Ammon's horn (tissue), 1 donor: ENCODE measurements around the gene ENGASE.

Experiments
- DNase-seq: peaks from one replicate; pipeline ENCODE4 v3.0.0-alpha.2; 2016; ENCODE audit warnings: low spot score

The ENGASE gene

DNA sequence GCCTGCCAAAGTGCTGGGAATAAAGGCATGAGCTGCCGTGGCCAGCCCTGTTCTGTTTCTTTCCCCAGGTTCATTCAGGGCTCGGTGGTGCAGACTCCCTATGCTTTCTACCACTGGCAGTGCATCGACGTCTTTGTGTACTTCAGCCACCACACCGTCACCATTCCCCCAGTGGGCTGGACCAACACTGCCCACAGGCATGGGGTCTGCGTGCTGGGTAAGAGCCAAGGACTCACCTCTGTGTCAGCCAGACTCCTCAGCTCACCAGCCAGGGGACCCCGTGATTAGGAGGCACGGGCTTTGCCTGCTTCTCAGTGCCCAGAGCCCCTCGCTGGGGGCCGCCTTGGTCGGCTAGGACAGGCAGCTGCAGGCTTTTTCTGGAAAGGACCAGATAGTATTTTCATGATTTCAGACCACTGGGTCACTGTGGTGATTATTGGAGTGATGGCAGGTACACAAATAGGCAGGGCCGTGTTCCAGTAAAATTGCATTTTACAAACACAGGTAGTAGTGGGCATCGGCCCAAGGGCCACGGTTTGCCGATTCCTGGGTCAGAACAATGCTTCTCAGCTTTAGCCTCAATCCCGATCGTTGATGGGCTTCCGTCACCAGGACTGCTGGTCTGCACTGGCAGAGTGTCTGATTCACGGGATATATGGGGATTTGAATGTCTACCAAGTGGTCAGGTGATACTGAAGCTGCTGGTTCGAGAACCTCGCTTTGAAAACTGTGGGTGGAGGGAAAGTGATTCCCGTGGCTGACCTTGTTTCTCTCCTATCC lies 5.0 kb downstream of the ENGASE start:
- no peak for DNase-seq

DNA sequence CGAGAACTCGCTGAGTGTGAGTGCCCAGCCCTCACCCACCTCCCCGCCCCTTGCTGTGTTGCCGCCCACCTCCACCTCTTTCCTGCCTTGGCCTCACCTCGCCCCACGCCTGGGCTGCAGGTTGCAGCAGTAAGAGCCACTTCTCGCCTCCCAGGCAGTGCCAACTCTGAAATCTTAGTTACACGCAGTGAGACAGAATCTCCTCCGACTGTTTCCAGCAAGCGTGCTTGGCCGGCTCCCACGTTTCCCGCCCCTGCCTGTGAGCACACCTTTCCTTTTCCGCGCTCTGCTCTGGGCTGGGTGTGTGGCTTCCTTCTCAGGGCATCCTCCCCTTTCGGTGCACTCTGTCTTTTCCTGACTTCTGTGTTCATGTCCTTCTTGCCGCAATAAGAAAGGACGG lies 5.7 kb downstream of the ENGASE start:
- no peak for DNase-seq

DNA sequence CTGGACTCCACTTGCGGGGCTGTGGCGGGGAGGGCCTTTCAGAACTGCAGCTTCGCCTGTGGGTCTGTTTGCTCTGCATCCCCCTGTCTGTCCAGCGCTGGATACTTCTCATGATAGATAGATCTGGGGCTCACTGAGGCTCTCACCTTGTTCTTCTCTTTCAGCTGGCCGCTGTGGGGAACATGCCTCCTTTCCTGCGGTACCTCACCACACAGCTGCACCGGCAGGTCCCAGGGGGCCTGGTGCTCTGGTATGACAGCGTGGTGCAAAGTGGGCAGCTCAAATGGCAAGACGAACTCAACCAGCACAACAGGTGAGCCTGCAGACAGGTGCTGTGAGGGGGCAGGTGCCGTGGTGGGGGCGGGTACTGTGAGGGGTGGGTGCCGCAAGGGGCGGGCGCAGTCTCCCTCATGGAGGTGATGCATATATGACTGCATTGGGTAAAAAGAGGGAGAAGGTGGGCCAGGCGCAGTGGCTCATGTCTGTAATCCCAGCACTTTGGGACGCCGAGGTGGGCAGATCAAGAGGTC lies 6.2 kb downstream of the ENGASE start:
- no peak for DNase-seq

DNA sequence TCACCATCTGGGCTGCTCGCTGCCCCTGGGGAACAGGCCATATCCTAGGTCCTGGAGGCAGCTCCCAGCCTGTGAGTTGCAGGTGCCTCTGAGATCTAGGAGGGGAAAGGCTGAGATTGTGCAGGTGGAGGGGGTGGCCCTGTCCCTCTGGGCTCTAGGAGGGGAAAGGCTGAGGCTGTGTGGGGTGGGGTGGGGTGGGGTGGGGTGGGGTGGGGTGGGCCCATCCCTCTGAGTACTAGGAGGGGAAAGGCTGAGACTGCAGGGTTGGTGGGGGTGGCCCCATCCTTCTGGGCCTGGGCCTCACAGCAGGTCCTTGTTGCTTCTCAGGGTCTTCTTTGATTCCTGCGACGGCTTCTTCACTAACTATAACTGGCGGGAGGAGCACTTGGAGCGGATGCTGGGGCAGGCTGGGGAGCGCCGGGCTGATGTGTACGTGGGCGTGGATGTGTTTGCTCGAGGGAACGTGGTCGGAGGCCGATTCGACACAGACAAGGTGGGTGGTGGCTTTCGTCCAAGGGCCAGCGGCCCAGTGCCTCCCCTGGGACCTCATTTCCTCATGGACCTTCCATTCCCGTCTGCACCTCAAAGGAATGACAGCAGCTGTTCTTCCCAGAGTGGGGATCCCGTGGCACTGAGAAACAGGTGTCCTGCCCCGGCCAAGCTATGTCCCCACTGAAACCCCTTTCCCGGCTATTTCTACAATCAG lies 7.1 kb downstream of the ENGASE start:
- no peak for DNase-seq

DNA sequence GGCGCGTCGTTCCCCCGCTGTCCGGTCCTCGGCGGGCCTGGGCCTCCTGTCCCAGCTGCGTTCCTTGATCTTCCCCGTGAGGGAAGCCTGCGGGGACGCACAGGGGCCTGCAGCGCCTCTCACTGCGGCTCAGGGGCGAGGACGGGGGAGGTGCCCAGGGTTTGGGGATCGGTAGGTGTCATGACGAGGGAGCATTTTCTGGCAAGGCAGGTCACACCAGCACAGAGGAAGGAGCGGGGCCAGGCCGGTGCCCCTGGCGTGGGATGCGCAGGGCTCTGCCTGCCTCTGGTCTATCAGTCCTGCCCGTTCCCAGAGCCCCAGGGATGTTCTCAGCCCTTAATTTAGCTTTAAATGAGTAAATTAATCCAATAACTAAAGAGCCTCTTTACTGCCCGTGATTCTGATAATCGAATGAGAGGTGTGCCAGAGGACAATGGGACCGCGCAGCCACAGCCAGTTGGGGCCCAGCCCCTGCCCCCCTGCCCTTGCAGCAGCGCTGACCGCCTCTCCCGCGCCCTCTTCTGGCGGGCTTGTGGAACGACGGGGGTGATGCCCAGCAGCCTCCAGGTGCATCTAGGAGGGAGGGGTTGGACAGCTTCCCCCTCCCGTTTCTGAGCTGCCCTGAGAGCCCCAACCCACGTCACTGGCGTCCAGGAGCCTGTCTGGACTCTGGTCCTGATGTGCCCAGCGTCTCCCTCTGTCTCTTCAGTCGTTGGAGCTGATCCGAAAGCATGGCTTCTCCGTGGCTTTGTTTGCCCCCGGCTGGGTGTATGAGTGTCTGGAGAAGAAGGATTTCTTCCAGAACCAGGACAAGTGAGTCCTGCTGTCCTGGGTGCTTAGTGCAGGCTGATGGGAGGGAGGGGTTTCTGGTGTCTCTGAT lies 7.9 kb downstream of the ENGASE start:
- peak; percentile 35 for DNase-seq

DNA sequence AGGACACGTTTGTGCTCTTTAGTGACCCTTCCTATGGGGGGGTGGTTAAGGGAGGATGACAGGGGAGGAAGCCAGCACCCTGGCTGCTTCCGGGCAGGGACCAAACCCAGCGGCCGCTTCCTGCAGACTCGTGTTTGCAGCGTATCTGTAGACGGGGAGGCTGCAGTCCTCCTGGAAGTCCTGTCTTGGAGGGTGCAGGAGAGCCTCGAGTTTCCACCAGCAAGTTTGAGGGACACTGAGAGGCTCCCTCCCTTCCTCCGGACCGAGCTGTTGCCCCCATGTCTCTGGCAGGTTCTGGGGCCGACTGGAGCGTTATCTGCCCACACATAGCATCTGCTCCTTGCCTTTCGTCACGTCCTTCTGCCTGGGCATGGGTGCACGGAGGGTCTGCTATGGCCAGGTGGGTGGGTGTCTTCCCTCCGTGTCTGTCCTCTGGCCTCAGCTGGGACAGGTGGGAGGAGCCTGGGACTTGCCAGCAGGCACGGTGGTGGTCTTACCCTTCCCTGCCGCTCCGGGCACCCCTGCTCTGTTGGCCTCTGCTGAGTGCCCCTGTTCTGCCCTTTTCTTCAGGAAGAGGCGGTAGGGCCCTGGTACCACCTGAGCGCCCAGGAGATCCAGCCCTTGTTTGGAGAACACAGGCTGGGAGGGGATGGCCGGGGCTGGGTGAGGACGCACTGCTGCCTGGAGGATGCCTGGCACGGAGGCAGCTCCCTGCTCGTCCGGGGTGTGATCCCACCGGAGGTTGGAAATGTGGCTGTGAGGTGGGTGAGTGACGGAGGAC lies 8.8 kb downstream of the ENGASE start:
- DNase-seq: no peak

DNA sequence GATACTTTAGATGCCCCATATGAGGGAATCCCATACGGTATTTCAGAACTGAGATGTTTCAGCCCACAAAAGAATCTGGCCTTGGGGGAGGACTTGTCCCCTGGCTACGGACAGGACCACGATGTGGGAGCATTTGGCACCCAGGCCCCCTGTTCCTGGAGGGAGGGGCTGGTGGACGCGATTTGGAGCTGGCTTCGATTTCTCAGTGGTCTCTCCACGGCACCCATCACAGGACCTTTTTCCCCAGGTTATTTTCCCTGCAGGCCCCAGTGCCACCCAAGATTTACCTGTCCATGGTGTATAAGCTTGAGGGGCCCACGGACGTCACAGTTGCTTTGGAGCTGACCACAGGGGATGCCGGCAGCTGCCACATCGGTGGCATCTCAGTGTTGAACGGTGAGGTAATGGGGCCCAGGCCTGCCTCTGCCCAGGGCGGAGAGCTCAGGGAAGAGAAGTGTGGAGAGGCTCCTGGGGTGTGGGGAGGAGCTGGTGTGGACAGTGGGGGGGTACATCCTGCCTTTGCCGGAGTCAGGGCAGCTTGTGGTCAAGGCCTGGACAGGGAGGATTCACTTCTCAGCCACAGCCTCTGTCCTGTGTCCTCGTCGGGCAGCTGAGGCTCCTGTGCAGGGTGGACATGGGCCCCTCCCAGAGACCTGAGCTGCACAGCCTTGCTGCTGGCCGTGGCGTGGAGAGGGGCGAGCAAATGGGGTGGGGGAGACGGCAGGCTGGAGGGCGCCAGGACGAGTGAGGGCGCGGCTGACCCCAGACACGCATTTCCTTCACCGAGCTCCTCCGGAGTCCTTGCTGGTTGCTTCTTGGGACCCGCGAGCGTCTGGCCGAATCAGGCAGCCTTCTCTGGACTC lies 9.9 kb downstream of the ENGASE start:
- DNase-seq: no peak

DNA sequence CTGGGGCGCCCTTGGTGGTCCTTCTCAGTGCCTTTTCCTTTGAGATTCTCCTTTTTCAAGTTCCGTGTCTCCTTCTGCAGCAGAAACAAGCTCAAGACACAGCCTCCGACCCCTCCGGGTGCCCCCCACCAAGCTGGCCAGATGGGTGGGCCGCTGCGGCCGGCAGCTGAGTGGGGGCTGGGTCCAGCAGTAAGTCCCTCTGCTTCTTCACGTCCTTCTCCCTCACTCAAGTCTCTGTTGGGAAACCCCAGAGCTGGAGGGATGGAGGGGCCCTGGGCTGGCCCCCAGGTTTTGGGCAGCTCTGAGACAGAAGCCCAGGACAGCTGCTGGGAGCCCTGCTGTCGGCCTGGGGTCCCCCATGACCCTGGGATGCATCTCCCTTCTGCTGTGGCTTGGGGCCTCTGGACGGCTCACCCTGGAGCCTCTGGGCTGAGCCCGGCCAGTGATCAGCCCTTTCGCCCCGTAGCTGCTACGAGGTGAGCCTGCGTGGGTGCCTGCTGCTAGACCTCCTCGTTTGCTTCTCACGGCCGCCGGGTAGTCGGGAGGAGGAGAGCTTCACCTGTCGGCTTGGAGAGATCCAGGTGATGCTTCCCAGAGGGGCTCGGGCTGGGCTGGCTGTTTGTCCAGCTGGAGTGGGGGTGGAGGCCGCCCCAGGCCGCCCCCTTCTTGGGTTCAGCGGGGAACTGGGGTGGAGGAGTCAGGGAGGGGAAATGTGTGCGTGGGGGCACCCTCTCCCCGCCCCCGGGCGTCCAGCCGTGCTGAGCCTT lies 10.7 kb downstream of the ENGASE start:
- DNase-seq: no peak

DNA sequence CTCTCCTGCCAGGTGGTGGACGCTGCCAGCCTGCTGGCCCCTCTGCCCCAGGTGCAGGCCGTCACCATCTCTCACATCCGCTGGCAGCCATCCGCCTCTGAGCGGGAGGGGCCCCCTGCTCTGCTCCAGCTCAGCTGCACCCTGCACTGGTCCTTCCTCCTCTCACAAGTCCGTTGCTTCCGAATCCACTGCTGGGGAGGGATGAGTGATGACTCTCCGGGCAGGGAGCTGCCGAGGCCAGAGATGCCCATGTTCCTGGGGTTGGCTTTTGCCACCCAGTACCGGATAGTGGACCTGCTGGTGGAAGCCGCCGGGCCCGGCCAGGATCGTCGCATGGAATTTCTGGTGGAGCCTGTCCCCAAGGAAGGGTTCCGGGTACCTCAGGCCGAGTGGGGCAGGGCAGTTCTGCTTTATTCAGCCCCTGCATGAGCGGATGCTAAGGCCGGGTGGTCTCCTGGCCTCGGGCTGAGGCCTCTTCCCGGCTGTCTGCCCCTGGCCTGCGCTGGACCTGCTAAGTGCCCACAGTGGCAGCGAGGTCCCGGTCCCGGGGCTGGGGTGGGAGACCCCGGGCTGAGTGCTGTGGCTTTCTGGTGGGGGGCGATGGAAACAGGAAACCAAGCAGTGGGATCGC lies 11.4 kb downstream of the ENGASE start:
- no peak for DNase-seq

DNA sequence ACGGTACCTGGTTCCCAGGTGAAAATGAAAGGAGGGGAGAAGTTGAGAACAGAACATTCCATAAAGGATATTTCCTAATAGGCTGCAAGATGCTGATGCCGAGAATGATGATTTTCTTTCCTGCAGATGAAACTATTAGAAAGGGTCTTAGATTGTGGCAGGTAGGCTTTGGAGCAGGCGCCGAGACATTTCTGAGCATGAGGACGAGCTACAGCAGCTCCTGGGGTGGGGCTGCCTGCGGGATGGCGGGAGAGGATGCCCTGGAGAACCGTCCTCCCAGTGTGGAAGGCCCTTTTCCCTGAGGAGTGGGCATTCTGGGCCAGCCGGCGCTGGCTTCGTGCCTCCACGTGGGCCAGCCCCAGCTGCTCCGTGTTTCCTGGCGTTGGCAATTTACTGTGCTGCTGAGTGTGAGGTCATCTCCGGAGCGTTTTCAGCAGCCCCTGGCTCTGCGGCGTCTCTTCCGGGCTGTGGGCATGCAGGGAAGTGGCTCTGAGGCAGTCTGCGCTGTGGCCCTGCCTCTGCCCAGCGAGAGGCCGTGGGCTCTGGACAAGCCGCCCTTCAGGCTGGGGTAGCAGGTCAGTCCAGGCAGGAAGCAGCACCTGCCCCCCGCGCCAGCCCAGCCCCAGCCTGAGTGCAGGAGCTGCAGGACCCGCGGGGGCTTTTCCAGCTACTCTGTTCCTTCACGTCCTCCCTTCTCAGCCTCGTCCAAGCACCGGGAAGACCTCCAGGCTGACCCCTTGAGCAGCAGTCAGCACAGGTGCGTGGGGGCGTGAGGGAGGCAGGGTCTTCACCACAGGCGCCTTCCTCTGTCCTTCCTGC lies 12.2 kb downstream of the ENGASE start:
- DNase-seq: no peak

DNA sequence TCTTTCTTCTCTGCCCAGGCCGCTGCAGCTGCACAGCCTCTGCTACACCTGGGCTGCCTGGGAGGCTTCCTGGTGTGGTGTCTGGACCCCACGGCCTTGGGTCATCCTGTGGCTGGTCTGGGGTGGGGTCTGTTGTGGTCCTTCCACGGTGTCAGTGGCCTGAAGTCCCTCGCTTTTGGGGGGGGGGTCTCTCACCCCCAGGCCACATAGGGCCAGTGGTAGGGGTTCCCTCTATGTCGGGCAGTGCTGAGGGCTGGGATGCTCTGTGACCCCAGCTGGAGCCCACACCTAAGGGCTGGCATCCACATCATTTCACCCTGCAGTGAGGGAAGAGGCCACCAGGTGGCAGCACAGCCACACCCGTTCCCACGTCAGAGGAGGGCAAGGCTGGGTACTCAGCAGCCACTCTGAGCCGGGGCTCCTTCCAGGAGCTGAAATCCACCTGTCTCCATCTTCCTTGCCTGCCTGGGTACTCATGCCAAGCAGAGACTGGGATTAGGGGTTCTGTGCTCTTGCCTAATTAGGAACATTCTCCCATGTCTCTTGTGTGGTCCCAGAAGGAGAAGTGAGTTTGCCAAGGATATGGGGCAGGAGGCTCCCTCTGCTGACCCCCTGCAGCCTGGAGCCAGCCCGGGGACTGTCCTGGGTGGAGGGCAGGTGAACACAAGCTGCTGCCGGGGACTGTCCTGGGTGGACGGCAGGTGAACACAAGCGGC lies 13.0 kb downstream of the ENGASE start:
- peak; percentile 75 for DNase-seq

DNA sequence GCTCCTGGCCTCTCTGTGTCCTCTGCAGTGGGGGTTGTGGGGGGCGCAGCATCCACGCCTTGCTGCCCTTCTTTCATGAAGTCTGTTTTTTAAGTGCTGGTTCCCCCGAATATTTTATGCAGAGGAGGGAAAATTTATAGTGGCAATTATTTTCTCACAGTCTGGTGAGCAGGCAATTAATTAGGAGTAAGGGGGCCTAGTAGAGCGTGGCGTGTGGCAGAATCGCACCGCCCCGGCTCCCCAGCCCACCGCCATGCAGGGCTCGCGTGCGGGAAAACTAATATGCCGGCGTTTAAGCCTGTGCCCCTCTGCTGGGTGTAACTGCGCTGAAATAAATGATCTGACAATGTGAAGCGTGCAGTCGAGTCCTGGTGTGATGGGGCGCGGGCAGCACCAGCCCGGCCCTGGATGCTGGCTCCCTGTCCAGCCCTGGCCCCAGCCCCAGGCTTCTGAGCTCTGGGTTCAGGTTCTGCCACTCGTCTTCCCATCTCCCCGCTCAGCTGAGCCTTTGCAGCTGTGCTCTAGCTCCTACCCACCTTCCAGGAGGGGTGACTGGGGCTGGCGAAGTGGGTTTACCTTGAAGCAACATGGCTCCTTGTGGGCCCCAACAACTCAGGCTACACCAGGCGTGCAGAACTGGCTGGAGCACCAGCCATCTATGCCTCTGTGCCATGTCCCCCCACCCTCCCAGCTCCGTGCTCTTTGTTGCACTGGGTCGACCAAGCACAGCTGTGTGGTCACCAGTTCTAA lies 13.8 kb downstream of the ENGASE start:
- DNase-seq: no peak

DNA sequence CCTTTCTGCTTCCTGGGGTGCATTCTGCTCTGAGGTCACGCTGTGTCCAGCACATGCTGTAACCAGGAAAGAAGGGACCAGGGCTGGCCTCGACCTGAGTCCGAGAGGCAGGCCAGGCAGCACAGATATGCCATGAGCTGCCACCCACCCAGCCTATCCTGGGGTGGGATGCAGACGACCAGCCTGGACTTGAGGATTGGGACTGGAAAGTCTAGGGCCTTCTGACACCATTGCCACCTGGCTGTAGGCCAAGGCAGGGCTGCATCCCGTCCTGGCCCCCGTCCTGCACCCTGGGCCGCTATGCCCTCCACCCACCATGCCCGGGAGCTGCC lies 14.3 kb downstream of the ENGASE start:
- DNase-seq: no peak

DNA sequence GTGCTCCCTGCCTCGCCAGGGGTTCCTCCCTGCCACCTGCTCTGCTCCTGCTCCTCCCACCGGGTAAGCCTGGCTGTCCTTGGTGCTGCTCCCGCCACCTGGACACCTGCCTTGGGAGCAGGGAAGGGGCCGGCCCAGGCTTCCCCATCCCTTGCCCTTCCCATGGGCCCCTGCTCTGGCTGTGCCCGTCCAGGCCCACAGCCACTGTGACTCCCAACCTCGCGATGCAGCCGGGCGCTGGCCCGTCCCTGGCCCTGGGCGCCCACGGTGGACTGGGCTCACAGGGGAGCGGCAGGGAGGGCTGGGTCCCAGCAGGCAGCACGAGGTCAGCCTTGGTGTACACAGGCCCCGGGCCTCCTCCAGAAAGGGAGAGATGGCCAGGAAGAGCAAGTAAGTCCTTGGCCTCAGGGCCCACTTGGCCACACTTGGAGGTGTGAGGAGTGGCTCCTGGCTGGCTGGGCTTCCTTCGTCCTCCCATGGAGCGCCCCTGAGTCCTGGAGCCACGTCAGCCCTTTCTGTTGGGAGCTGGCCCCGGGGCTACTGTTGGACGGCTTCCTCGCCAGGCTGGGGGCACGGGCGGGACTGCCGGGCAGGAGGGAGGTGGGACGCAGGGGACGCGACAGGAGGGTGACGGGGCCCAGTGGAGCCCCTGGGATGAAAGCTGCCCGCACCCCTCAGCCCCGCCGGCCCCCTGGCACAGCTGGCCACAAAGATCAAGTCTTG lies 15.3 kb downstream of the ENGASE start:
- no peak for DNase-seq

DNA sequence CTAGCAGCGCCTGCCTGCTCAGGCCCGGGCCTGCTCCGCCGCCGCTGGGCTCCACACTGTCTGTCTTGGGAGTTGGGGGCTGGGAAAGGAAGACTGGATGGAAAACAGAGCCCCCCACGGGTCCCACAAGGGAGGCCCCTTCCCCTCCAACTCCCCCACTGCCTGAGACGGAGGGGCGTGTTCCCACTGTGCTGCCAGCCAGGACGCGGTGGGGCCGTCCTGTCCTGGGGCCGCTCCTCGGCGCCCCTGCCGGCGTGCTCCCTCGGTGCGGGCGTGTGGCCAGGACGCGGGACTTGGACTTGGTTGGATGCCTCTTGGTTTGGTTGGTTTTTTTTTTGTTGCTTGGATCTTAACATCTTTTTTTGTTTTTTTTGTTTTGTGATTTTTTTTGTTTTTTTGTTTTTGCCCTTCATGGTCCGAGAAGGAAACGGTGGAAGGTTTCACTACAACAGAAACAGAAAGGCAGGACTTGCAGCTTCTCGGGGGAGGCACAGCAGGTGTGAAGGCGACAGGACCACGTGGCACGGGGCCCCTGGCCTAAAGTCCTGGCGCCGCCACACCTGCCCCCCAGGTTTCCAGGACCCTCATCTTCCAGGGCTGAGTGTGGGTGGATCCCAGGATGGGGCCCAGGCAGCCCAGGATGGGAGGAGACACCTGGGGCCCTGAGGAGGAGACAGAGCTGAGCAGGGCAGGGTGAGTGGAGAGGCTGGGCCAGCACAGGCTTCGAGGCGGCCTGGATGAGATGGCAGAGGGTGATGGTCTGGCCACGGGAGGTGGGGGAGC lies 16.0 kb downstream of the ENGASE start:
- DNase-seq: no peak

DNA sequence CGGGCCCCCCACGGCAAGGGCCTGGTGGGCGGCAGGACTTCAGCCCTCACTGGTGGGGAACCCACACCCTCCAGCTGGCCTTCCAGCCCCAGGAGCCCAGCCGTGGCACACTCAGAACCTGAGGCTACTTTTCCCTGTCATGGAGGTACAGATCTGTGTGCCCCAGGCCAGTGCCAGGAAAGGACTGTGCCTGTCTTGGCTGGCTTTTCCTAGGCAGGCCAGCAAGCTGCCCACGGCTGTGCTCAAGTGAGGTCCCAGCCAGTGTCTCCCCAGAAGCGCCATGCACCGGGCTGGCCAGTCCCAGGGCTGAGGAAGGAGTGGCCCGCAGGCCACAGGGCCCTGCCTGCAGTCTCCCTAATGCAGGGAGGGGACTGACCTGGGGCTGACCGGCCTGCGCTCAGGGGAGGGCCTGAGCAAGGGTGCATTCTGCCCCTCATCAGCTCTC lies 16.6 kb downstream of the ENGASE start:
- DNase-seq: no peak
